NCI-H187 (cell line): ENCODE data around the gene HMX2.
A peak's percentile ranks its signal among the peaks of the same experiment; 100 is the strongest.

Source experiments
- DNase-seq, 2 experiments: peaks; one replicate each; lab custom pipeline; 2025; lab: John Stamatoyannopoulos, UW

HMX2 gene

GRCh38 chr10:123147635-123148413, at the start of gene HMX2:
HMX2 (plus strand) TSS chr10:123148136; CDS start chr10:123148379, 243 bp downstream.
- no peak for DNase-seq

GRCh38 chr10:123100030-123100762, 47.7 kb upstream of the HMX2 start:
- no peak for DNase-seq

GRCh38 chr10:123101872-123102271, 46.1 kb upstream of the HMX2 start:
- DNase-seq = no peak

GRCh38 chr10:123102673-123103072, 45.3 kb upstream of the HMX2 start:
- no peak for DNase-seq

GRCh38 chr10:123103944-123104343, 44.0 kb upstream of the HMX2 start:
- no peak for DNase-seq

- DNase-seq = no peak
Measured at GRCh38 chr10:123109466-123109865, 38.5 kb upstream of the HMX2 start.

- DNase-seq = no peak
Measured at GRCh38 chr10:123117644-123118417, 30.1 kb upstream of the HMX2 start.

GRCh38 chr10:123119081-123119480, 28.9 kb upstream of the HMX2 start:
- DNase-seq = no peak

GRCh38 chr10:123126246-123126645, 21.7 kb upstream of the HMX2 start:
- DNase-seq = no peak

- DNase-seq = no peak
Measured at GRCh38 chr10:123129618-123130271, 18.2 kb upstream of the HMX2 start.

- DNase-seq = peak in 1 of 2 experiments; percentile 21
Measured at GRCh38 chr10:123132576-123133477, 15.1 kb upstream of the HMX2 start.

GRCh38 chr10:123133541-123134342, 14.2 kb upstream of the HMX2 start:
- DNase-seq = no peak

- no peak for DNase-seq
Measured at GRCh38 chr10:123134343-123134914, 13.5 kb upstream of the HMX2 start.

- DNase-seq = no peak
Measured at GRCh38 chr10:123134915-123135414, 13.0 kb upstream of the HMX2 start.

- no peak for DNase-seq
Measured at GRCh38 chr10:123135415-123136141, 12.4 kb upstream of the HMX2 start, which contains the start of gene HMX3. HMX3 (plus strand) TSS chr10:123135970; CDS start chr10:123136051, 81 bp downstream.

- DNase-seq = no peak
Measured at GRCh38 chr10:123136221-123136805, 11.6 kb upstream of the HMX2 start.

GRCh38 chr10:123136806-123137642, 10.9 kb upstream of the HMX2 start:
- no peak for DNase-seq

- DNase-seq = no peak
Measured at GRCh38 chr10:123139165-123139520, 8.8 kb upstream of the HMX2 start.
